ENCODE data around the gene RELA.

Gene RELA

DNA sequence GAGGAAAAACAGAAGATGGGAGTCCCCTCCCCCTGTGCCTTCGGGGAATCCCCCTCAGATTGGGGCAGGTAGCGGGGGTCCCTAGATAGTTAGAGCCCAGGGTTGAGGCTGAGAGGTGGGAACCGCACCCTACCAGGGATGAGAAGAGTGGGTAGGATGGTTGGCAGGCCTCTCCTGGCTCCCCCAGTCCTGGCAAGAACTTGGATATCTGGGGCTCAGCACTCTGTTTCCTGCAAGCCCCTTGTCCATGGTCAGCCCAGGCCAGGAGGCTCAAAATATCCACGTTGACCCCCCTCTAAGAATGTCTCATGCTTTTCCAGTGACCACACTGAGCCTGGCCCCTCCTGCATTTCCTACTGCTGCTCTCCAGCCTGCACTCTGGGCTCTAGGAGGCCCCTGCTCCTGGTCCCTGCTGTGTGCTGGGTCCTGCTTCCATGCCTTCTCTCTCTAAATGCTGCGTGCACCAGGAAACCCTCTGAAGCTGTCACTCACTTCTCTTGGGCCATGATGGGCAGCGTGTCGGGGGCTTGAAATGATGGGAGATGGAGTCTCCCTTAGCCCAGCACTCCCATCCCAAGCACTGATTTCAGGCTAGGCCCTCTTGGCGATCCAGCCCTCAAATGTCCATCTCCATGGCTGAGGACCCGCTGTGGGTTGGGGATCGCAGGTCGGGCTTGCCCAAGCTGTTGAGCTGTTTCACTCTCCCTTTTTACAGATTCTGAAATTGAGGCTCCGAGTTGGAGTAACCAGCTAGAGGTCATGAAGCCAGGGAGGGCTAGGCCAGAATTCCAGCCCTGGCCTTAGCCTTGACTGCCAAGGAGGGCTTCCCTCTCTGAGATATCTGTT, 50.7 kb downstream of the RELA start:
- DNase-seq, result no peak

DNA sequence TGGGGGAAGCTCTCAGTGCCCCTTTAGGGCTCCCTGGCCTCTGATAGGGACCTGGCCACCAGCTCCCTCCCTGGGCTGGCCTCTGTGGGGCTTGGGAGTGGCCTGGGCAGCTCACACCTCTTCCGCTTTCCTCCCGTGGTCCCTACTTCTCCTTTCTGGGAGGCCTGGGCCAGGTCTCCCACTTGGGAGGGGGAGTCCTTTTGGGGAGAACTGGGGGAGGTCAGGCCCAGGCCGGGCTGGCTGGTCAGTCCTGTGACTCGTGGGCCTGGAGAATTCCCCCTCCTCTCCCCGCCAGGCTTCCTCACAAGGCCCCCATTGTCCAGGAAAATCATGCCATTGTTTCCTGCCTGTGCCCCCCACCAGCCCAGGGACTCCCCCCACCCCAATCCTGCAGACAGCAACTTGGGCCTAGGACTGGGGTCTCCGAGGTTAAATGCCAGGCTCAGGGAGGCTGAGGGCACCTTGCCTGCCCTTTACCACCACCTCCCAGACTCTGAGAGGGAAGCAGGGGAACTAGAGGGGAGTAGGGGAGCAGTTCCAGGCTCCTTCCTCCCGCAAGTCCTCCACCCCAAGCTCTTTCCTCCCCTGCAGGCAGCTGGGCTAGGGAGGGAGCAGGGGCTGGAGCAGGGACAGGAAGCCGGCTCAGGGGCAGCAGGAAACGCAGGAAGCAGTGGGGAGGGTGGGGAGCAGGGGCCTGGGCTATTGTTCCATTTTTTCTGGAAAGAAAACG, 51.5 kb downstream of the RELA start:
- no peak for DNase-seq

DNA sequence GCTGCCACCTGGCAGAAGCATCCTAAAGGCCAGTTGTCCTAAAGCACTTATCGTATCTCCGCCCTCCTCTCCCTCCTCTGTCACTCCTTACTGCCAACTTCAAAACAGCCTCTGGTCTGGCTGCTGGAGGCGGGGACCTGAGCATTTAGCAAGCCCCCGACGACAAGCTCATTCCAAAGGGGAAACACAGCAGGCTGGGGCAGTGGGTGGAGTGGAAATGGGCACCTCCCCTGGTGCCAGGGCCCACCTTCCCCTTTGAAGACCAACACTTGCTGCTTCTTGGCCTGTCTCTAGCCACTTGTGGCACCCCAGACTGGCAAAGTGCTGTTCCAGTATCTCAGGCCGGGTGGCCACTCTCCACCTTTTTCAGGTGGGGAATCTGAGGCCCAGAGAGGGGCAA, 52.3 kb downstream of the RELA start:
- DNase-seq, result no peak

DNA sequence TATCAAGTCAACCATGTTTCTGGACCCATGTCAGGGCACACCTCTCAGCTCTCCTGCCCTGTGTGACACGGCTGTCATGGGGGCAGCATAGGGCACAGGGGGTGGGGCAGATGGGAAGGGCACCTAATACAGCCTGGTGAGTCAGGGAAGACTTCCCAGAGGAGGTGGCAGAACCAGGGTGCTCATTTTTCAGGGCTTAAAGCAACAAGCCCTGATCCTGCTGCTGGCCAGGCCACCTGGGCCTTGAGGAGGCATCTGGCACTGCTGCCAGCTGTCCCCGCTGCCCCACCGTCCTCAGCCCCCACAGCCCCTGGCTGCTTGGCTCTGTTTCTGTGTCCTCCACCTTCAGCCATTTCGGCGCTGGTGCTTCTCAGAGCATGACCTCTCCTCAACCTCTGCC, 53.1 kb downstream of the RELA start:
- DNase-seq, result no peak

DNA sequence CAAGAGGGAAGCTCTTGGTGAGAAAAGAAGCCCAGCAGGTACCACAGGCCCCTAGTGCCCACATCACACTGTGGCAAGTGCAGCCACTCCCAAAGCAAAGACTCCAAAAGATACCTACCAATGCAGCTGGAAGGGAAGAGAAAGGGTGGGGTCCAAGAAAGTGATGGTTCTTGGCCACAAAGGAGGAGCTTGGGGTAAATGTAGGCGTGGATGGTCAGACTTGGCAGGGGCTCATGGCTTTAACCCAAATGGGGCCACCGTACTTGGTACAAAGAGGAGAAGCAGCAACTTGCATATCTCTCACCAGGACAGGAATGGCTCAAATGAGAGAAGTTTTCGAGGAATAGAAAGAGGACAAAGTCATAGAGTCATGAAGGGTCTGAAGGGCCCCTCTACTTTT, 53.5 kb downstream of the RELA start:
- DNase-seq, result no peak

DNA sequence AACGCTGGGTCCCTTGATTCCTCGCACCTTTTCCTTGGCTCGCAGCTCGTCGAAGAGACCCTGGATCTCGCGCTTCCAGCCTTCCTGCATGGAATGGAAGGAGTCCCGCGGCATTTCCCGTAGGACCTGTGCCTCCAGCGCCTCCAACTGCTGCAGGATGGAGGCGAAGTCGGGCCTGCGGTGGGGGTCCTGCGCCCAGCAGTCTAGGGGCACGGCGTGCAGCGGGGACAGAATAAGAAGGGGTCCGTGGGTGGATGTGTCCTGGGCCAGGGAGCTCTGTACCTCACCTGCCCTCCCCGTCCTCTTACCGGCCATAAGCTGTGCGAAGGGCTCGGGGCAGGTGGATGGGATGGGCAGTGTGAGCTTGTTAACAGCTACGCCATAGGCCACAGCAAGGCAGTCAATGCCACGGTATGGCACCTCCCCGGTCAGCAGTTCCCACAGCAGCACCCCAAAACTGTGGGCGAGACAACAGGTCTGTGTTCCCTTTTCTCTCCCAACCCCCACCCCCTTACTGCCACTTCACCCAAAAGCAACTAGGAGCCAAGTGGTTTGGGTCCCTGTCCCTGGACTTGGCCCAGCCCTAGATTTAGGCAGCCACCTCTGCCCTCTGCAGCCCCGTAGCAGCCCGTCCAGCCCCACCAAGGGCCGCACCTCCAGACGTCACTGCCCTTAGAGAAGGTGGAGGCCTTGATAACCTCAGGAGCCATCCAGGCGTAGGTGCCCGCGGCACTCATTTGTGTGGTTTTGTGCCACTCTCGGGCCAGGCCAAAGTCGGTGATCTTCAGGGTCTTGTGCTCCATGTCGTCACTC, 54.9 kb downstream of the RELA start:
- DNase-seq, result no peak

DNA sequence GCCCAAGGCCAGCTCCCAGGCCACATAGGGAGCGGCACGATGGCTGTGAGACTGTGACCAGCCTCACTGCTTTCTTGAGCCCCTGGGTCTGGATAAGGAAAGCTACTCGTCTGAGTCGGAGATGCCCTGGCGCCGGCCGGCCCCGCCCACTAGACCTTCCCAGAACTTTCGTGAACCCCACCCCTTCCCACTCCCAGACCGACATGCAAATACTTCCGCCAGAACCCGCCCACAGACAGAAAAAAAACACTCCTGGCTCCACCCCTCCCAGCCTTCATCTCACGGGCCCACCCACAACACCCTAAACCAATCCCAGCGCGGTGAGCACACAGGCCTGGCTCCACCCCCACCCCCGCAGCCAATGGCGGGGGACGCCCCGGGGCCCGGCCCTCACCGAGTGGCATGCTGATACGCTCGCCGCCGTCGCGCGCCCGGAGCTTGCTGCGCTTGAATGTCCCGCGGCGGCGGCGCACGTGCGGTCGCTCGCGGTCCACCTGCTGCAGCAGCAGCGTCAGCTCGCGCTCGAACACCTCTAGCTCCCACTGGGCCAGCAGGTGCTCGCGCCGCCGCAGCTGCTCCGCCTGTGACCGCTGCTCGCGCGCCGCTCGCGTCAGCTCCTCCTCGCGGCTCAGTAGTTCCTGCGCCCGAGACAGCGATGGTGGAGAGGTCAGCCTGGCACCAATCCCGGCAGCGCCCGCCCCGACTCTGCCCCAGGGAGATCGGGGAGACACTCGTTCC, 55.7 kb downstream of the RELA start:
- DNase-seq, result no peak

DNA sequence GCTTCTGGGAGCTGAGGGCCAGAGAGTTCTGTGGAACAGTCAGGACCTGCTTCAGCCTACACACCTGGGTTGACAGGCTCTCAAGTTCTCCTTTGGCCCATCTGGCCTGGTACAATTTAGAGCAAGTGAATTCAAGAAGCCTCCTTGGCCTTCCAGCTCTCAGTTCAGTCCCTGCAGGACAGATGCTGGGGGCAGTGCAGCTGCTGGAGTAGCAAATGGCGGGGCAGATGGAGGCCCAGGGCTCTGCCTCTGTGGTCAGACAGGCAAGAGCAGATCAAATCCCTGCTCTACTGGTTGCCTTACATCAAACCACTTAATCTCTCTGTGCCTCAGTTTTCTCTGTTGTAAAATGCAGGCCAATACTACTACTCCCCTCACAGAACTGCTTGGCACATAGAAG, 58.5 kb downstream of the RELA start:
- DNase-seq, result no peak
